GM21576 (cell line): ENCODE measurements around the gene LRRC63.
"Not testable (repeated sequence)": the region's sequence is repeated elsewhere in the genome, so short reads cannot be mapped to it uniquely, and the experiment has no call there.

Experiments used
- ATAC-seq: cut with Tn5 transposase; IDR thresholded peaks from one replicate; pipeline ENCODE4 v1.9.1; 2021; ENCODE audit warnings: mild to moderate bottlenecking, moderate library complexity; ENCODE audit not compliant: unreplicated experiment

LRRC63 gene

GRCh38 chr13:46232281-46232680, 20.6 kb downstream of the LRRC63 start:
- no peak for ATAC-seq

GRCh38 chr13:46235286-46235685, 23.6 kb downstream of the LRRC63 start:
- ATAC-seq, result no peak

GRCh38 chr13:46265292-46265691, 53.6 kb downstream of the LRRC63 start:
- ATAC-seq, result no peak

GRCh38 chr13:46267166-46267565, 55.4 kb downstream of the LRRC63 start:
- no peak for ATAC-seq

DNA sequence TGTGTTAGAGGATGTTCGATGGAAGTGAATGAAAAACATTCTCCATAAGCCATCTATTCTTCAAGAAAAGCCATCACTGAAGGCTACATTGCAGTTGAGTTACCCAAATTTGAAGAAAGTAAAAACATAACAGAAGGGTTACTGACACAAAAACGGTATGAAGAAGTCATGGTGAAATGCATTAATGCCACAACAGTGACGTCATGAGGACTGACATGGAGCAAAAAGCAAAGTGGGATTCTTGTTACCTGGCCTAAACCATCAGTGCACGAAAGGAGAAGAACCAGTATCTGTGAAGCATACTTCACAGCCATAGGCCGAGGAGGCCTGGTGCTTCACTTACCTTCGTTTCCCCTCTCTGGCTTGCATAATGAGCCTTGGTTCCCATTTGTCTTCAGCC, 58.7 kb downstream of the LRRC63 start:
- ATAC-seq, result no peak

DNA sequence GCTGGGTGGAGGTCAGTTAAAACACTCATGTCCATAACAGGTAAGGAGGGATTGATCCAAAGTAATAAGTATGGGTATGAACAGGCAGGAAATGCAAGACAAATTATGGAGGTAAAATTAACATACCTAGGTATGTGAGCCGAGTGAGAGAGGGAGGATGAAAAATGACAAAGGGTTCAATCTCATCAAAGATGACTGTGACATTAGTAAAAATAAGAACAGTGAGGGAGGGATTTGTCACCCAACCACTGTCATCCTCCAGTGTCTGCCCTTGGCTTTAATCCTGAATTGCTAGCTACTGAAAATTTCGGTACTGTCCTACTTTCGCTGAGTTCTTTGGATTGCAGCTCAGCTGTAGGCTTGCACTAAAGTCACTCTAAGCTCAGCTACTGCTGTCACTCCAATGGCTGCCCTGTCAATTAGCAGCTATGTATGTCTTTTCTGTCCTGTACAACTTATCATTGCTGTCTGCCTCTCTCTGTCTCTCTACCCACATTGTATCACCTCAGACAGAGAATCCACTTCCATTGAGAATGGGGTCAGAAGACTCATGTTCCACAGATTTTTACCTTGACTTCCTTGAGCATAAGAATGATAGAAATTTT, 62.5 kb downstream of the LRRC63 start:
- ATAC-seq, result no peak

- ATAC-seq, result no peak
Measured at GRCh38 chr13:46278474-46278873, 66.7 kb downstream of the LRRC63 start.

DNA sequence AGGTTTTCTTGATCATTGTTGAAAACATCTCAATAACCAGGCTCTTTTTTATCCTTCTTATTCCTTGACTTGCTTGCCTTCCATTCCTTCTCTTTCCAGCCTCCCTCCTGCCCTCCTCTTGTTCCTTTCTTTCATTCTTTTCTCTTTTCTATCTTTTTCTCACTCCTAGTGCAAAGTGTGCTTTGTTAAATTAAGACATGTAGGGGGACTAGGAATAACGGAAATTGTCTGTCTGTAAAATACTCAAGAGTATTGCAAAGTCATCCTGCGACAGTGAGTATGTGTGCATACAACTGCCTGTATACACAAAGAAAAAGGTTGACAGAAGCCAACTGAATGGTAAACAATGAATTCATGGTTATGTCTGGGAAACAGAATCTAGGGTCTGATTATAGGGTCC, 70.1 kb downstream of the LRRC63 start:
- no peak for ATAC-seq

DNA sequence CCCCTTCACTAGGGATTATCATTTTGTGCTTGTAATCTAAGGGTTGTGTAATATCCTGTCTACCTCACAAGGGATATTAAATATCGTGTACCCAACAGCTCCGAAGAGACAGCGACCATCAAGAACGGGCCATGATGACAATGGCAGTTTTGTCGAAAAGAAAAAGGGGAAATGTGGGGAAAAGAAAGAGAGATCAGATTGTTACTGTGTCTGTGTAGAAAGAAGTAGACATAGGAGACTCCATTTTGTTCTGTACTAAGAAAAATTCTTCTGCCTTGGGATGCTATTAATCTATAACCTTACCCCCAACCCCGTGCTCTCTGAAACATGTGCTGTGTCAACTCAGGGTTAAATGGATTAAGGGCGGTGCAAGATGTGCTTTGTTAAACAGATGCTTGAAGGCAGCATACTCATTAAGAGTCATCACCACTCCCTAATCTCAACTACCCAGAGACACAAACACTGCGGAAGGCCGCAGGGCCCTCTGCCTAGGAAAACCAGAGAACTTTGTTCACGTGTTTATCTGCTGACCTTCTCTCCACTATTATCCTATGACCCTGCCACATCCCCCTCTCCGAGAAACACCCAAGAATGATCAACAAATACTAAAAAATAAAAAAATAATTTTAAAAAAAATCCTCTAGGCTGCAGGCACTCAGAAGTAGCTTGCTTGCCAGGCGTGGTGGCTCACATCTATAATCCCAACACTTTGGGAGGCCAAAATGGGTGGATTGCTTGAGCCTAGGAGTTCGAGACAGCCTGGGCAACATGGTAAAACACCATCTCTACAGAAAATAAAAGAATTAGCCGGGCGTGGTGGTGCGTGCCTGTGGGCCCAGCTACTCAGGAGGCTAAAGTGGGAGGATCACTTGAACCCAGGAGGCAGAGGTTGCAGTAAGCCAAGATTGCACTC, 72.4 kb downstream of the LRRC63 start:
- ATAC-seq, result not testable (repeated sequence)

GRCh38 chr13:46286972-46287371, 75.2 kb downstream of the LRRC63 start:
- no peak for ATAC-seq

GRCh38 chr13:46288570-46289259, 77.0 kb downstream of the LRRC63 start:
- ATAC-seq, result peak; percentile 66

GRCh38 chr13:46289260-46289955, 77.7 kb downstream of the LRRC63 start:
- ATAC-seq, result no peak

GRCh38 chr13:46290434-46290833, 78.7 kb downstream of the LRRC63 start:
- no peak for ATAC-seq

DNA sequence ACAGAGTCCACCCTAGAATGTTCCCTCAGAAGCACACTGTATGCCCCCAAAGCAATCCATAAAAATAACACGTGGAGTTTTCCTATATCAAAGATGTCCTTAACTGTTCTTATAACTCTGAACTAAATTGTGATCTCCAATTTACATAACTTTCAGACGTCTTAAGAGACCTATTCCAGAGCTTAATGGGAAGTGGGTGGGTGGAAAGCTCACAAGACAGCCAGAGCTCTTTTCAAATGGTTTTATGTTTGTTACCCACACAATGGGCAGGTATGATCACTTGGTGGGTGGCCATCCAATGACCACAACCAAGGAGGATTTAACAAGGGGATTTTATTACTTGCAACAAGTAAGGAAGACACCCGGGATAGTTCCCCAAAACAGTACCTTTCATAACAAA, 81.7 kb downstream of the LRRC63 start:
- ATAC-seq, result no peak

- peak; percentile 87 for ATAC-seq
Measured at GRCh38 chr13:46295491-46296114, 83.9 kb downstream of the LRRC63 start.

DNA sequence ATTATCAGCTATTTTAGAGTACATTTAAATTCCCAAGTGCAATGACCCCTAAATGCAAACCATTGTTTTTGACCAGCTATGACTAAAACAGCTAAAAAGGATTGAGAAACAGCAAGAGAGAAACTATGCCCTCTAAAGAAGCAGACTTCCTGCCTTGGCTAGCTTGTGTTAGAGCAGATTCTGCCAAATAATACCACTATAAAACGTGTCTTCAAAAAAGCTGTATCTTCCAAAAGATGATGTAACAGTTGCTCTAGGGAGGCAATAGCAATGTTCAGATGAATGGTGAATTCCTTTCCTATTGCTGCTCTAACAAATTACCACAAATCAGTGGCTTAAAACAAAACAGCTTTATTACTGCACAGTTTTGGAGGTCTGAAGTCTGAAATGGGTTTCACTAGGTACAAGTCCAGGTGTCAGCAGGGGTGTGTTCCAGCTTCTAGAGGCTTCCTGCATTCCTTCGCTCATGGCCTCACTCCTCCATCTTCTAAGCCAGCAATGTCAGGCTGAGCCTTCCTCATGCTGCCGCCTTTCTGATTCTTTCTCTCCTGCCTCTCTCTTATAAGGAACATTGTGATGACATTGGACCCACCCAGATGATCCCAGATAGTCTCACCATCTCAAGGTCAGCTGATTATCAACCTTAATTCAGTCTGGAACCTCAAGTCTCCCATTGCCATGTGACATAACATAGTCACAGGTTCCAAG, 84.5 kb downstream of the LRRC63 start:
- ATAC-seq, result no peak

GRCh38 chr13:46296921-46297320, 85.2 kb downstream of the LRRC63 start:
- ATAC-seq, result no peak

DNA sequence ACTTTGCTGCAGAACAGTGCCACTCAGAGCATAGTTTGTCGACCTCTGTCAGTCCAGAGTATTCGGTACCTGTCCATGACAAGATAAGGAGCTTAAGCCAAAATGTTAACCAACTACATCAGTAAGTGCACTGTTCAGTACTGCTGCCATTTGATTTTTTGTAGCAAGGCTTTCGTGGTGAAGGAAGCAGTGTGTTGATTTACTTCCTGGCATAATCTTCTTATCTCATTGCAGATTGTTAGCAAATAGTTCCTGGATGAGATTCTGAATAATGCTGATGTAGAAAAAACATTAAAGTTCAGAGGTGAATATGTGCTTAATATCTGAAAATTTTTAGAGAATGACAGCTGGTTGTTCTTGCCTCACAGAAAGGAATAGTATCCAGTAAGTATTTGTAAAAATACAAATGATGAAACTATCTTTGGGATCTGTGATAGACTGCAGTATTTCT, 85.7 kb downstream of the LRRC63 start:
- no peak for ATAC-seq

- ATAC-seq, result no peak
Measured at GRCh38 chr13:46303742-46304385, 92.1 kb downstream of the LRRC63 start.
